IPS DF 4.7 (cell line): ENCODE results near the gene ZNF138.

Experiments used
- DNase-seq: peaks from one replicate; pipeline ENCODE4 v3.0.0-alpha.2; 2013; ENCODE audit warnings: low spot score; ENCODE audit errors: extremely low read depth

ZNF138 gene

GRCh38 chr7:64875258-64875657, 81.0 kb downstream of the ZNF138 start:
- DNase-seq = no peak

- DNase-seq = no peak
Measured at GRCh38 chr7:64875658-64876406, 81.6 kb downstream of the ZNF138 start.

- peak; percentile 36 for DNase-seq
Measured at GRCh38 chr7:64876792-64877713, 82.8 kb downstream of the ZNF138 start.

DNA sequence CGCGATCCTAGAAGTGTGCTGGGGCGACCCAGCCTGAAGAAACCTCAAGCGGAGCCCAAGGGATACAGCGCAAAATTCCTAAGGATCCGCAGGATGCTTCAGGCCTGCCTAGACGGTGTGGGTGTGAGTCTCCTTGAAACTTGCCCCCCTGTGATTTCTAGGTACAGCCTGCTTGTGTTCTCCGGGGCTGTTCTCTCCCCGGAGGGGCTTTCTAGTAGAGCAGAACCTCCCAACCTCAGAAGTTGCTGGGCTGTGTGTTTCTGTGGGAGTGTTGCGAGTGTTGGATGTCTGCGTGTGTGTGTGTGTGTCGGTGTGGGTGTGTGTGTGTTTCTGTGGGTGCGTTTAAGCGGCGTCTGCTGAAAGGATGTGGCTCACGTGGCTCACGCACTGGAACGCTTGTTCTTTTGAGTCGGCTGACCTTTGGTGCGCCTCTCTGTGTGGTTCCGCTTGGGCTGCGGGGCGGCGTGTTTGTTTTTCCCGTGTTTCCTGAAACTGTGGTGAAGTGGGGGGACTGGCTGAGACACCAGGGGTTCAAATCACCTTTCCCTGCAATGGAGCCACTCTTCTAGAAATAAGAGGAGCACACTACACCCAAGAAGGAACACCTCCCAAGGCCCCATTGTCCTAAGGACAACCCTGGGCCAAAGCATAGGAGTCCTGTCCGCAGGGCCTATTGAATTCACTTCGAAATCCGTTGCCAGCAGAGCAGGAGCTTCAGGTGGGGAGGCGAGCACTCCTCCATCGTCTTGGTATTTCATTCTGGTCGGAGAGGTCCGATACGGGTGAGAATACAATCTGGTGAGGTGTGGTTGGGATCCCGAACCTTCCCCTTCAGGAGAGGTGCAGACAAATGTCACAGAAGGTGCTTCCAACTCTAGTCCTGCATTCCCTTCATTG, 83.7 kb downstream of the ZNF138 start:
- no peak for DNase-seq

- DNase-seq = no peak
Measured at GRCh38 chr7:64878684-64879083, 84.5 kb downstream of the ZNF138 start.

DNA sequence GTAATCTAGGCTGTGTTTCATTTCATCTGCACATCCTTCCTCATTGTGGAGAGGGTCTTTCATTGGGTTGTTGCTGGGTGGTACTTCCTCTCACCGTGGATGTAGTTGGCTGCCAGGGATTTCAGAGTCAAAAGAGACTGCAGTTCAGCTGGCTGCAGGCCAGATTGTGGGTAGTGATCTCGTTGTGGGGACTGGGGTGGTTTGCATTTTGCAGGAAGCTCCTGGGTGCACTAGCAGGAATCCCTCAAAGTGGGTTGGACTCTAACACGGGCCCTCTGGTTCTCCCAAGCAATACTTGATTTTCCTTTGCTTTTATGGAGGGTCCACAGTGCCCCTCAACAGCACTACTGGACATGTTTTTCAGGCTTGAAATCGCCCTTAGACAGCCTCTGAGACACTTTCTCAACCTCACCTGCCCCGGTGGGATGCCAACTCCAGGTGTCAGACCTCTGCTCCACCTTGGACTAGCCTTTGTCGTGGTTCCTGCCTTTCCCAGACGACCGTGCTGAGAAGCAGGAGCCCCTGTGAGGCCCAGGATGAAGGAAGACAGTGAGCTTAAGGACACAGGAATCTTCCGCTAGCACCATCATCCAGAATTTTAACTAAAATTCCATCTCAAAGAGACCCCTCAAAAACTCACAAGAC, 85.0 kb downstream of the ZNF138 start:
- DNase-seq = no peak

DNA sequence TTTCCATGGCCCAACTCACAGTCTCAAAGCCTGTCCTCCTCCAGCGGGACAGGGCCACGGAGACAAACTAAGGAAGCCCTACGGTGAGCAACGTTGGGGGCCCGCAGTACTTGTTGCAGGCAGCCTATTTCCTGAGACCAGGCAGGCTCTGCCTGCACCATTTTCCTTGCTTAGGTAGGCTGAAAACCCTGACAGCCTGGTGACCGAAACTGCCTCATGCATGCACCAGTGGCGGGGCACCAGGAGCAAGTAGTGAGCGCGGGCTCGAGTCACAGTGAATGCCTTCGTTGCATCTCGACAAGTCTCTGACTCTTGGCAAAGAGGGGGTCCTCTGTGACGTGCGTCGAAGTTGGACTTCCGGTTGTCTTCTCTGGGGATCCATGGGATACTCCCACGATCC, 85.6 kb downstream of the ZNF138 start:
- DNase-seq = no peak

DNA sequence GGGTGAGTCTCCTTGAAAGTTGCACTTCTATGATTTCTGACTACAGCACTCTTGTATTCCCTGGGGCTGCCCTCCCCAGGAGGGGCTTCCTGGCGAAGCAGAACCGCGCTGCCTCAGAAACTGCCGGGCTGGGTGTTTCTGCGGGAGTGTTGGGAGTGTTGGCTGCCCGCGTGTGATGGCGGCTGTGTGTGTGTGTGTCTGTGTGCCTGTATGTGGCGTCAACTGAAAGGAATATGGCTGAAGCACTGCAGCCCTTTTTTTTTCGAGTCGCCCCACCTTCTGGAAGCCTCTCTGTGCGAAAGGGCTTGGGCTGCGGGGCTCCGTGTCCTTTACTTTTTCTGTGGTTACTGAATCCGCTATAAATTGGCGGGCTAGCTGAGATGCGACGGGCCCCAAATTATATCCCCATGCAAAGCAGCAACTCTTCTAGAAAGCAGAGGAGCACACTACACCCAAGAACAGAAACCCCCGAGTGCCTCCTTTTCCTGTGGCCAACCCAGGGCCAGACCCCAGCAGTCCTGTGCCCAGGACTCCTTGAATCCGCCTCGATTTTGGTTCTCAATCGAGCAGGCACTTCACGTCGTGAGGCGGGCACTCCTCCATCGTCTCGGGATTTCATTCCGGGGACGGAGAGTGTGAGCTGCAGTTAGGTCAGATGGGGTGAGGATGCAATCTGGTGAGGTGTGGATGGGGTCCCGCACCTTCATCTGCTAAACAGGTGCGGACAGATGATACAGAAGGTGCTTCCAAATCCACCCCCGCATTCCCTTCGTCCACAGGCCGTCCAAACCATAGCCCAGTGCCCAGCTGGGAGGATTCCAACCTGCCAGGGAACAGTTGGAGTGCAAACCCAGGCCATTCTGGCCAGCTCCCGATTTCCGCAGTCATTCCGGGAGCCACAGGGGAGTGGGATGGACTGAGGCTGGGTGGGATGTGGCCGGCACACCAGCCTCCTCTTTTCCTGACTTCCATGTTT, 86.4 kb downstream of the ZNF138 start:
- no peak for DNase-seq

DNA sequence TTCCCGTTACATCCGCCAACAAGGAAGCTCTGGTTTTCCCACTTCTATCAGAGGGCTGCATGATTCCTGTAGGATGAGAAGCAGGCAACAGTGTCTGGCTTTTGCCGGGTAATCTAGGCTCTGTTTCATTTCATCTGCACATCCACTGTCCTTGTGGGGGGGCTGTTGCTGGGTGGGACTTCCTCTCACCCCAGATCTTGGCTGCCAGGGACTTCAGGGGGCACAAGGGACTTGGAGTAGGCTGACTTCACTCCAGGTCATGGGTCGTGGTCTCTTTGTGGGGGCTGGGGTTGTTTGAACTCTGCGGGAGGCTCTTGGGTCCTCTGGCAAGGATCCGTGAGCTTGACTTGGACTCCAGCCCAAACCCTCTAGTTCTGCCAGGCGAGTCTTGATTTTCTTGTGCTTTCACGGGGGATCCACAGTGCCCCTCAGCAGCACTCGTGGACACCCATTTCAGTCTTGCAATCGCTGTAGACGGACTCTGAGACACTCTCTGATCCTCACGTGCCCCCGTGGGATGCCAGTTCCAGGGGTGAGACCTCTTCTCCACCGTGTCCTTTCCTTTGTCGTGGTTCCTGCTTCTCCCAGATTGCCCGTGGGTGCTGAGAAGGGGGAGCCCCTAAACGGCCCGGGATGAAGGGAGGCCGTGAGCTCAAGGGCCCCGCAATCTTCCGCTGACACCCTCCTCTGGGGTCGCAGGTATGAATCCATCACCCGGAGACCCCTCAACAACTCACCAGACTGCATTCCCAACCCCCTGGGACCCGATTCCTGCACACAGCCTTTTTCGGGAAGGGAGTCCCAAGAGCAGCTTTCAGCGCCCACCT, 87.4 kb downstream of the ZNF138 start:
- DNase-seq = no peak

DNA sequence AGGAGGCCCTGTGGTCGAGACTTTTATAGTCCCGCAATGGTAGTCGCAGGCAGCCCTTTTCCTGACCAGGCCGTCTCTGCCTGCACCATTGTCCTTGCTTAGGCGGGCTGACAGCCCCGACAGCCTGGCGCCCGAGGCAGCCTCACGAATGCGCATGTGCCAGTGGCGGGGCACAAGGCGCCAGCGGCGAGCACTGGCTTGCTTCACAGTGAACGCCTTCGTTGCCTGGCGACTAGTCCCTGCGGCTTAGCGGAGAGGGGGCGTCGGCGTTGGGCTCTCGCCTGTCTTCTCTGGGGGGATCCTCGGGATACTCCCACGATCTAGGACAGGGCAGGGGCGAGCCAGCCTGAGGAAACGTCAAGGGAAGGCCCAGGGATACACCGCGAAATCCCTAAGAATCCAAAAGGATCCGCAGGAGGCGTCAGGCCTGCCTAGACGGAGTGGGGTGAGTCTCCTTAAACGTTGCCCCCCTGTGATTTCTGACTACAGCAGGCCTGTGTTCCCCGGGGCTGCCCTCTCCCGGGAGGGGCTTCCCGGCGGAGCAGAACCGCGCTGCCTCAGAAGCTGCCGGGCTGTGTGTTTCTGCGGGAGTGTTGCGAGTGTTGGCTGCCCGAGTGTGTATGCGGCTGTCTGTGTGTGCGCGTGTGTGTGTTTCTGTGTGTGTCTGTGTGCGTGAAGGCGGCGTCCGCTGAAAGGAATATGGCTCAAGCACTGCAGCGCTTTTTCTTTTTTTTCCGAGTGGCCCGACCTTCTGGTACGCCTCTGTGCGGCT, 88.3 kb downstream of the ZNF138 start:
- no peak for DNase-seq
